DMS53 treated with DMSO at 0.1 percent for 48 hours (cell line): ENCODE data around the gene TMPRSS13.
A peak's percentile ranks its signal among the peaks of the same experiment; 100 is the strongest.
"Not testable (repeated sequence)": the region's sequence is repeated elsewhere in the genome, so short reads cannot be mapped to it uniquely, and the experiment has no call there.

ENCODE experiments used
- DNase-seq: peaks from one replicate; lab custom pipeline; 2025; ENCODE audit not compliant: unreplicated experiment; lab: John Stamatoyannopoulos, UW

Gene TMPRSS13

GRCh38 chr11:117950993-117951961, 22.1 kb upstream of the TMPRSS13 start:
- no peak for DNase-seq

- no peak for DNase-seq
Measured at GRCh38 chr11:117950301-117950700, 21.1 kb upstream of the TMPRSS13 start.

- no peak for DNase-seq
Measured at GRCh38 chr11:117949062-117949461, 19.9 kb upstream of the TMPRSS13 start.

- DNase-seq, result not testable (repeated sequence)
Measured at GRCh38 chr11:117948466-117948865, 19.3 kb upstream of the TMPRSS13 start.

- not testable (repeated sequence) for DNase-seq
Measured at GRCh38 chr11:117947751-117948150, 18.5 kb upstream of the TMPRSS13 start.

GRCh38 chr11:117946842-117947526, 17.8 kb upstream of the TMPRSS13 start:
- DNase-seq, result peak; percentile 88

GRCh38 chr11:117946156-117946841, 17.1 kb upstream of the TMPRSS13 start:
- DNase-seq, result no peak

- no peak for DNase-seq
Measured at GRCh38 chr11:117945047-117945810, 16.0 kb upstream of the TMPRSS13 start.

GRCh38 chr11:117944554-117944953, 15.4 kb upstream of the TMPRSS13 start:
- DNase-seq, result no peak

- DNase-seq, result no peak
Measured at GRCh38 chr11:117941976-117942654, 12.9 kb upstream of the TMPRSS13 start.

- DNase-seq, result peak; percentile 61
Measured at GRCh38 chr11:117941163-117941707, 12.0 kb upstream of the TMPRSS13 start.

- DNase-seq, result no peak
Measured at GRCh38 chr11:117940736-117941135, 11.5 kb upstream of the TMPRSS13 start.

- peak; percentile 80 for DNase-seq
Measured at GRCh38 chr11:117936973-117937372, 7.8 kb upstream of the TMPRSS13 start.

GRCh38 chr11:117934526-117935307, 5.5 kb upstream of the TMPRSS13 start:
- DNase-seq, result no peak

- no peak for DNase-seq
Measured at GRCh38 chr11:117933930-117934329, 4.7 kb upstream of the TMPRSS13 start.

- no peak for DNase-seq
Measured at GRCh38 chr11:117933475-117933874, 4.3 kb upstream of the TMPRSS13 start.

- DNase-seq, result no peak
Measured at GRCh38 chr11:117932947-117933346, 3.7 kb upstream of the TMPRSS13 start.

- DNase-seq, result no peak
Measured at GRCh38 chr11:117932426-117932825, 3.2 kb upstream of the TMPRSS13 start.

- DNase-seq, result no peak
Measured at GRCh38 chr11:117931971-117932370, 2.8 kb upstream of the TMPRSS13 start.
